Stimulated activated CD8-positive, alpha-beta memory T cell treated with anti-CD3 and anti-CD28 coated beads, Interleukin-12 subunit alpha, Interleukin-12 subunit beta, amount 100 ng/mL, for 1 hour (primary cell): ENCODE data around the gene CNGB1.
"Not testable (repeated sequence)": the region's sequence is repeated elsewhere in the genome, so short reads cannot be mapped to it uniquely, and the experiment has no call there.

Experiments
- DNase-seq: peaks from one replicate; pipeline ENCODE4 v3.0.0-alpha.2; 2020; ENCODE audit warnings: low read depth

The CNGB1 gene

GRCh38 chr16:57904101-57904500 is 66.8 kb downstream of the CNGB1 start:
- no peak for DNase-seq

DNA sequence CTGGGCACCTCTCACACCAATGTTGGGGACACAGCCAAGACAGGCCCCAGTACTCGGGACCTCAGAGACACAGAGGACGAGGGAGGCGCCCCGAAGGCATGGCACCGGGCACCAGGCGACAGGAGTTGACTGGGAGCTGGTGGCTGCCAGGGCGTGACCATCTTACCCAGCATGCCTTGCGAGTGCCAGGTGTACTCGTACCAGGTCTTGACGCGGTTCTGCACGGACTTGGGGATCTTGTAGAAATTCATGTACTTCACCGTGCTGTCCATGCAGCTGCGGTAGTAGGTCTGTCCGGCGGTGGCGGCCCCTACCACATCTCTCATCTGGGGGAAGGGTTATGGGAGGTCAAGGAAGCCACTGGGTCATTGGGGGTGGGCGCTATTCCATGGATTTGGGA is 67.3 kb downstream of the CNGB1 start:
- DNase-seq = no peak

GRCh38 chr16:57901480-57902069 is 69.4 kb downstream of the CNGB1 start:
- no peak for DNase-seq

DNA sequence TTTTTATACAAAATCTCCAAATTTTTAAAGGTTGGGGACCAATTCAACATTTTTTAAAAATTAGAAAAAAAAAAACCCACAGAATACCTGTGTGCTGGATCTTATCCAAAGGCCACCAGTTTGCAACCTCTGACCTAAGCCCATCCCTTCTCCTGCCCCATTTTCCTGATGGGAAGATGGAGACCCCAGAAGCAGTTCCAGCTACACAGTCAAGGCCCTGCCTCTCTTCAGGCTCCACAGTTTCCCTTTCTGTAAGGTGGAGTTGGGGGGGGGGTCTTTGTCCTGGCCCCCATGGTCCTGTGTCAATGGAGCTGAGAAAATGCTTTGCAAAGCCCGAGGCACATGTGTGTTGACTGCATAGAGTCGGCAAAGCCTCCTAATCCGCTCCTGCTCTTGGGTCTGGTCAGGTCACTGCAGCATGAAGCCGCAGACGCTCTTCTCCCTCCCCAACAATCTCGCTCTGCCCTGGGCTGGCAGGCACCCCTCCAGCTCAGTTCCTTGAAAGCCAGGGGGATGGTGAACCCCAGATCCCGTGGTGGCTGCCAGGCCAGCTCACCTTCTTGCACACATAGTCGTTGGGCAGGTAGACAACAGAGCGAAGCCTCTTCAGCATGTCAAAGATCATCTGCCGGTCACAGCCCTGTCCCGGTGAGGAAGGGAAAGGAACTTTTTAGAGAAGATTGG is 70.0 kb downstream of the CNGB1 start:
- no peak for DNase-seq

DNA sequence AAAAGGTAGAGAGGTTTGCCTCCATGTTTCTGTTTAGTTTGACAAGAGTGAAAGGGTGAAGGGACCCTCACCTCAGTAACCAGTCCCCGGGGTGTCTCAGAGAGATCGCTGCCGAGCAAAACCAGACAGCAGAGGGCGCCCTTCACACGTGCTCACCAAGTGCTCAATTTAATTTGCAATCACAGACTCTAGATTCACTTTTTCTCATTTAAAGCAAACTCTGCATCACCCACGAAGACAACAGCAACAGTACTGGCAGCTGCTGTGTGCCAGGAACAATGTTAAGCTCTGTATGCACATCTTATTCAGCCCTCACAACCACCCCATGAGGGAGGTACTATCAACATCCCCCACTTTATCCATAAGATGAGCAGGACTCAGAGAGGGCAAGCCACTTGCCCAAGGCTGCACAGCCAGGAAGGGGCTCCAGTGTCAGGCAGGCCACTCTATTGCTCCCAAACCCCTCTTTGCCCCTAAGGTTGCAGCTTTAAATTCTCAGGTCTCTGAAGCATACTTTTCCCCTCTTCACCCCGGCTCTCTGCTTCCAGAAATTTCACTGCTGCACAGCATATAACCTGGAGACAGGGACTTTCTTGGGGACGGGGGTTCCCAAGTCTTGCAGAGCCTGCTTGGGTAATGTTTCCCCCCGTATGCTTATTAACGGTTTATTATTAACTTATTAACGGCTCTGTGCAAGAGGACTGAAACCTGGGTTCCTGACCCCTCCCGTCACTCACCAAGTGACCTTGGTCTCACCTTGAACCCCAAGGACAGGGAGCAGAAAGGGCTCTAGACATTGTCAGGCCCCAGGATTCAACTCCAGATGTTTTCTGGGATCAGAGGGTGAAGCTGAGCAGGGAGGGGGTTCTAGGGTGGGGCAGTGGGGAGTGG is 70.9 kb downstream of the CNGB1 start:
- peak; percentile 66 for DNase-seq

GRCh38 chr16:57898961-57899360 is 72.0 kb downstream of the CNGB1 start:
- DNase-seq = no peak

DNA sequence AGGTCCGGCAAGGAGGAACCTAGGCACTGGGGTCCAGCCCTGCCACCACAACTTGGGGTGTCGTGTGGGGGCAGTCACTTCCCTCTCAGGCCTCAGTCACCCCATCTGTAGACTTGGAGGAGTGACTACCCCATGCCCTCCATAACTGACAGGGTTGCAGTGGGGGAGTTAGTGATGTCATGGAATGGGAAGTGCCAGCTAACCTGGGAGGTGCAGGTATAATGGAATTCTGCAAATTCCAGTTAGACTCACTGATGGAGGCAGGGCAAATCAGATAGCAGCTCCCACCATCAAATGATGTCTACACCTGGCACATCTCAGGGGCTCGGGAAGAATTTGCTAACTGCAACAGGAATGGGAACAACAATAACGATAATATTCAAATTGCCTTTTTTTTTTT is 72.9 kb downstream of the CNGB1 start:
- DNase-seq = no peak

DNA sequence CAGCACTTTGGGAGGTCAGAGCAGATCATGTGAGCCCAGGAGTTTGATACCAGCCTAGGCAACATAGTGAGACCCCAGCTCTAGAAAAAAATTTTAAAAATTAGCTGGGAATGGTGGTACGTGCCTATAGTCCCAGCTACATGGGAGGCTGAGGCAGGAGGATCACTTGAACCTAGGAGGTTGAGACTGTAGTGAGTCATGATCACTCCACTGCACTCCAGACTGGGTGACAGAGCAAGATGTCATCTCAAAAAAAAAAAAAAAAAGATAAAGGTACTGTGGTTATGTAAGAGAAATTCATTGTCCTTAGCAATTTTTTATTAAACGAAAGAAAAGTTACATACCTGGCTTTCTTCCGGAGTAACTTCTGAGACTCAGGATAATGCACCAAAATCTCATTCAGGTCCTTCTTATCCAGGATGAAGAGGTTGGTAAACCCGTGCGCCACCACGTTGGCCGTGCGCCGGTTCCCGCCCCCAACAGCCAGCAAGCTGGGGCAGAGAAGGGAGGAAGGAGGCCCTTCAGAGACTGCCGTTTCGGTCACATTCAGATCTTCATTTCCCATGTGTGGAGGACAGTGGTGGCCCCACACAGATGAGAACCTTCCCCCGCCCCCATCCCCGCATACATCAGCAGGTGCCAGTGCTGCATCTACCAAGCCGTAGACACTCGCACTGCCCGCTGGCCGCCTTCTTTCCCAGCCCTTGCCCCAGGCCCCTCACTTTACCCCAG is 73.7 kb downstream of the CNGB1 start:
- DNase-seq = no peak

DNA sequence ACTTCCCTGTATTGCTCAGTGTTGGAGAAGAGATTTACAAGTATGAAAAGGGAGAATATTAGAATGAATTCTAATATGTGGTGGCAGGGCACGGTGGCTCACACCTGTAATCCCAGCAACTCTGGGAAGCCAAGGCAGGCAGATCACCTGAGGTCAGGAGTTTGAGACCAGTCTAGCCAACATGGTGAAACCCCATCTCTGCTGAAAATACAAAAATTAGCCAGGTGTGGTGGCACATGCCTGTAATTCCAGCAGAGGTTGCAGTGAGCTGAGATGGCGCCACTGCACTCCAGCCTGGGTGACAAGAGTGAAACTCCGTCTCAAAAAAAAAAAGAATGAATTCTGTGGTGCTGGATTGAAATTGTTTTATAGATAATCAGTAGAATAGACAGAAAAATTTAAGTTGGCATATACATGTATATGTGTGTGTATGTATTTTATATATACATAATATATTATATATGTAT is 75.8 kb downstream of the CNGB1 start:
- DNase-seq = not testable (repeated sequence)

DNA sequence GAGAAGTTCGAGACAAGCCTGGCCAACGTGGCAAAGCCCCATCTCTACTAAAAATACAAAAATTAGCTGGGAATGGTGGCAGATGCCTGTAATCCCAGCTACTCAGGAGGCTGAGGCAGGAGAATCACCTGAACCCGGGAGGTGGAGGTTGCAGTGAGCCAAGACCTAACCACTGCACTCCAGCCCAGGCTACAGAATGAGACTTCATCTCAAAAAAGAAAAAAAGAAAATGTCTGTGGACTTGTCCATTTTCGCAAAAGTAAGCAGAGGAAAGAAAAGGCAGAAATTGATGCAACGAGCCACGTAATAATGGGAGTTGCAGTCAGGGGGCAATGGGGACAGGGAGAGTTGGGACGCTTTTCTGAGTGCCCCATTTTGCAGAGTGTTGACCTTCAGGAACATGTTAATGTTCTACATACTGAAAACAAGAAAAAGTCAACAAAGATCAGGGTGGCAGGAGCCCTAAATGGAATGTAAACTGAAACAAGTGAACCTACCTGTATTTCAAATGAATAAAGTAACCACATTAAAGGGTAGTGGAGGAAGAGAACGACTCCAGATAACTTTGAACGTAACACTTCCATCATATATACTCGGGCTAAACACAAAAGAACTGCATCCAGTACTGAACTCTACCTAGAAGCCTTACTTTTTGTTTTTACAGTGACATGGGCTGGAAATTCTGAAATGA is 76.4 kb downstream of the CNGB1 start:
- no peak for DNase-seq

GRCh38 chr16:57893559-57894389 is 77.2 kb downstream of the CNGB1 start:
- no peak for DNase-seq

- no peak for DNase-seq
Observed at GRCh38 chr16:57893217-57893558, 77.7 kb downstream of the CNGB1 start.

DNA sequence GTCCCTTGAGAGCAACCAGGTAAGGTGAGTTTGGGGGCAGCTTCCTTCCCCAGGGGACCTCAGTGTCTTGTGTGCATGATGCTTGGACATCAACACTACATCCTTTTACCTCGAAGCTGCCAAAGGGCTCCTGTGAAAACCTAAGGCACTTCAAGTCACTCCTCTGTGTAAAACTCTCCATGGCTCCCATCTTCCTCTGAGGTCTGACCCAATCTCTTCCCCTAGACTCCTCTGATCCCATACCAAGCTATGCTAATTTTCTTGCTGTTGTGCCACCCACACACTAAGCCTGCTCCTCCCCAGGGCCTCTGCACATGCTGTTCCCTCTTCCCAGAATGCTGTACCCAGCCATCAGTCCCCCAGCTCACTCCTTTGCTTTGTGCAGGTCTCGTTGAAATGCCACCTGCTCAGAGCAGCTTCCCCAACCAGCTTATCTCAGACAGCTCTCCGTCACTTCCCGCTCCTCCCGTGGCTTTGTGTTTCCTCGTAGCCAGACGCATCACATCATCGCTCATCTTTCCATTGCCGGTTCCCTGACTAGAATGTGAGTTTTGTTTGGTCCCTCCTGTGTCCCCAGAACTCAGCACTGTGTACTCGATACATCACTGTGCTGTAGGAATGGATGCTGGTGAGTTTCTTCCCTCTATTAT is 78.4 kb downstream of the CNGB1 start:
- DNase-seq = no peak

DNA sequence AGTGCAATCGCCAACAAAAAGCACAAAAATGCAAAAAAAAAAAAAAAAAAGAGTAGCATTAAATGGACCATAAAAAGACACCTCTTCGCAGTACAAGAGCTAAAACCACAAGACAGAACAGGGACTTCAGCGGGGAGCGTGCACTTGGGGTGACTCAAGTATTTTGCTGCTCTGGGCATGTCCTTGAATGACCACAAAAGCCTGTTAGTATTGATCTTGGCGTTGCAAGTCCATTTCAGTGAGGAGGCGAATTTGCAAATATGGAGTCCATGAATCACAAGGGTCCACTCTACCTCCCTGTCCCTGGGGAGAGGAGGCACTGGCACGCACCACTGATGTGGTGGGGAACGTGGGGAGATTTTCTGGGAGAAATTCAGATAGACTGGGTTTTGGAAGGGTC is 78.9 kb downstream of the CNGB1 start:
- no peak for DNase-seq

DNA sequence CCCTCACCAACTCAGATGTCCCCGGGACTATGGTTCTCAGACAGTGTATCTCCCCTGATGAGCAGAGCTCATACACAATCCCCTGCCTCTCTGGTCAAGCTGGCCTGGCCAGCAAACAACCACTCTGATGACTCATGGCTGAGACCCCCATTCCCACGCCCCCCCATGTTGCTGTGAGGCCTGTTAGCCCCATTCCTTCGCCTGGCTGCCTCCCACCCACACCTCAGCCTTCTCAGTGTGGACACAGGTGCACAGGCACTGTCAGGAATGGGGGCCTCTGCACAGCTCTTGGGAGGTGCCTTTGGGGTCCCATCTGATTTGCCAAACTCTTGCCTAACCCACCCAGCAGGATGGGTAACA is 80.2 kb downstream of the CNGB1 start:
- DNase-seq = no peak

DNA sequence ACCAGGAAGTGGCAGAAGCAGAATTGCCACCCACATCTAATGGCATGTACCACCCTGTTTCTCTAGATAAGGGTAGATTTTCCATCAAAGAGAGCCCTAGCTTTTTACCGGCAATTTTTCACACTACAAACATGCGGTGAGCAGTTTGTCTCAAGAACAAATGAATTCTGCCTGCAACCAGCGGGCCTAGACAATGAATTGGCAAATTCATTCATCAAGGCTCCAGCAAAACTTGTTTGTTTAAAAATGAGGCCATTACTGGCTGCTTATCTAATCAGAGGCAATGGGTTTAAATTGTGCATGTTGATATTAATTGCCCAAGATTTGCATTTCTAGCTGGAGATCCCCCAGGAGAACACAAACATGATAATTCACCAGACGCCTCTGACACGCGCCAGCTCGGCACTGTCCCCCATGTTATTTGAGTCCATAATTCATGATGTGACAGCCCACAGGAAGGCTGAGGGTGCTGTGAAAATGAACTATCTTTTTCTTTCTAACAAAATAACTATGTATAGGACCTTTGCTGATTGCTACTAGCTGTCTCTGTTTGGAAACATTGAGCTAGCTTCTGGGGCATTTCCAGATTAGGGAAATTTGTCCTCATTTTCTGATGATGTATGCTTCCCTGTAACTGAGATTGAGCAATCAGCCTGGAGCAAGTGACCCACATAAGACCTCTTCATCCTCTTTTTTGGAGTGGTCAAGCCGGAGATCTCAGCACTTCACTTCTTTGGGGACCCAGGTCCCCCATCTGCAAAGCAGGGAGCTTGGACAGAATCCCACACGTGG is 80.8 kb downstream of the CNGB1 start:
- DNase-seq = no peak

DNA sequence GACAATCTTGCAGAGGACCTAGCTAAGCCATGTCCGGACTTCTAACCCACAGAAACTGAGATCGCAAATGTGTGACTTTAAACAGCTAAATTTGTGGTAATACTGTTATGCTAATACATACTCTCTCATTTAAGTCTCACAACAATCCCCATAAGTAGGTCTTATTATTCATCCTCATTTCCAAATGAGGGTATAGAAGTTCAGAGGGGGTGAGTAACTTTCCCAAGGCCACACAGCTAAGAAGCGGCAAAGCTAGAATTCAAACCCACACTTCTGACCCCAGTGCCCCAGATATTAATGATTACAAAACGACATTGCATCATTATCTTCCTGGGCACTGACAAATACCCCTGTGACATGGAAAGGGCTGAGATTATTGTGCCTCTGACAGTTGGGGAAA is 81.4 kb downstream of the CNGB1 start:
- no peak for DNase-seq

GRCh38 chr16:57889111-57889510 is 81.8 kb downstream of the CNGB1 start:
- DNase-seq = no peak

GRCh38 chr16:57888128-57888527 is 82.8 kb downstream of the CNGB1 start:
- no peak for DNase-seq

- no peak for DNase-seq
Observed at GRCh38 chr16:57887711-57888110, 83.2 kb downstream of the CNGB1 start.
